Measurements from ENCODE around the gene VRK3.
"Not testable (repeated sequence)": the region's sequence is repeated elsewhere in the genome, so short reads cannot be mapped to it uniquely, and the experiment has no call there.

DNA sequence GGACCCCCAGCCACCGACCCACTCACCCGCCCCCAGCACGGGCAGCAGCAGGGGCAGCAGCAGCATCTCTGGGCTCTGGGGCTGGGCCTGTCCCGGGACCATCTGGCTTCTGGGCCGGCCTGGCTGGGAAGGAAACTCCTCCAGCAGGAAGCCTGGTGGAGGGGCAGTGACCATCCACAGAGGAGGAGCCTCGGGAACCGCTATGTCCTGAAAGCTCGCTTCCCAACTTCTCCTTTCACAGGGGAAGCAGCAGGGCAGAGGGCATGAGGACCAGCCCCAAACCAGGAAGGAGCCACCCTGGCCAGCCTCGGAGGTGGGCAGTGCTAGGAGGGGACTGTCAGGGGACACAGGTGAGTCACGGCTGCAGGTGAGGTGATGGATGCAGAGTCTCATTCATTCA, 64.2 kb downstream of the VRK3 start, which contains the start of gene SIGLEC11:
- TF ChIP-seq, protein P1, sequence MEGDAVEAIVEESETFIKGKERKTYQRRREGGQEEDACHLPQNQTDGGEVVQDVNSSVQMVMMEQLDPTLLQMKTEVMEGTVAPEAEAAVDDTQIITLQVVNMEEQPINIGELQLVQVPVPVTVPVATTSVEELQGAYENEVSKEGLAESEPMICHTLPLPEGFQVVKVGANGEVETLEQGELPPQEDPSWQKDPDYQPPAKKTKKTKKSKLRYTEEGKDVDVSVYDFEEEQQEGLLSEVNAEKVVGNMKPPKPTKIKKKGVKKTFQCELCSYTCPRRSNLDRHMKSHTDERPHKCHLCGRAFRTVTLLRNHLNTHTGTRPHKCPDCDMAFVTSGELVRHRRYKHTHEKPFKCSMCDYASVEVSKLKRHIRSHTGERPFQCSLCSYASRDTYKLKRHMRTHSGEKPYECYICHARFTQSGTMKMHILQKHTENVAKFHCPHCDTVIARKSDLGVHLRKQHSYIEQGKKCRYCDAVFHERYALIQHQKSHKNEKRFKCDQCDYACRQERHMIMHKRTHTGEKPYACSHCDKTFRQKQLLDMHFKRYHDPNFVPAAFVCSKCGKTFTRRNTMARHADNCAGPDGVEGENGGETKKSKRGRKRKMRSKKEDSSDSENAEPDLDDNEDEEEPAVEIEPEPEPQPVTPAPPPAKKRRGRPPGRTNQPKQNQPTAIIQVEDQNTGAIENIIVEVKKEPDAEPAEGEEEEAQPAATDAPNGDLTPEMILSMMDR (IDR thresholded peaks at IDR 0.05; ENCODE audit: low read length): not testable (repeated sequence)
- TF ChIP-seq EZH2 (IDR thresholded peaks at IDR 0.05; ENCODE audit: borderline replicate concordance, low read length): not testable (repeated sequence)

All from OCI-LY1 (cell line).